ENCODE data around the gene S100A1.
A peak's percentile ranks its signal among the peaks of the same experiment; 100 is the strongest.

Gene S100A1

DNA sequence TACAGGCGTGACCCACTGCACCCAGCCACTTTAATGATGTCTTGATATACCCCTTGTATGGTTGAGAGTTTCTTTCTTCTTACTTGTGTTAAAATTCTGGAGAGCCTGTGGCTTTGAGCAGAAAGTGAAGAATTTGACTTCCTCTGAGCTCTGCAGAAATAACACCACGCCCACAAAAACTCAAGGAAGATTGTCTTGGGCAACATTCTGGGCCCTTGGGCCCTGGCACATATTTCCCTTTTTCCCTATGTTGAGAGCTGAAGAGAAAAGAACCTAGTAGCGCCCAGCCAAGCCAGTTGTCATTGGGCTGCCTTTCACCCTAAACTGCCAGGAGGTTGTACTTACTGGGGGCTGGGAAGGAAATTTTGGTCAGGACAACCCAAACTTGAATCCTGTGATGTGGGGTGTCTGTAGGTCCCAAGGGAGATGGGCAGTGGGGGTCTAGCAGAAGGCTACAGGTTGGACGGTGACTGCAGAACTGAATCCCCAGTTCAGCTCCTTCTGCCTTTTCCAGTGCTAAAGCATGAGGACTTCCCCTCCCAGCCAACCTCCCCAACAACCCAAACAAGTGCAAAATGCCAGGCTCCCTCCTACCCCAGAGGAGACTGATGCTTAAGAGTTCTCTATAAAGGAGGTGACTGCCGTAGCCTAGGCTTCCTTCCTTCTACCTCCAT lies 18.6 kb downstream of the S100A1 start:
- no peak for DNase-seq
- no peak overlapping the region for H3K4me3 ChIP-seq (ENCODE audit: low read depth, low read length)
- no peaks in the 10 kb centered on the region for H3K27me3 ChIP-seq (replicated peaks)
- TF ChIP-seq, protein P1, sequence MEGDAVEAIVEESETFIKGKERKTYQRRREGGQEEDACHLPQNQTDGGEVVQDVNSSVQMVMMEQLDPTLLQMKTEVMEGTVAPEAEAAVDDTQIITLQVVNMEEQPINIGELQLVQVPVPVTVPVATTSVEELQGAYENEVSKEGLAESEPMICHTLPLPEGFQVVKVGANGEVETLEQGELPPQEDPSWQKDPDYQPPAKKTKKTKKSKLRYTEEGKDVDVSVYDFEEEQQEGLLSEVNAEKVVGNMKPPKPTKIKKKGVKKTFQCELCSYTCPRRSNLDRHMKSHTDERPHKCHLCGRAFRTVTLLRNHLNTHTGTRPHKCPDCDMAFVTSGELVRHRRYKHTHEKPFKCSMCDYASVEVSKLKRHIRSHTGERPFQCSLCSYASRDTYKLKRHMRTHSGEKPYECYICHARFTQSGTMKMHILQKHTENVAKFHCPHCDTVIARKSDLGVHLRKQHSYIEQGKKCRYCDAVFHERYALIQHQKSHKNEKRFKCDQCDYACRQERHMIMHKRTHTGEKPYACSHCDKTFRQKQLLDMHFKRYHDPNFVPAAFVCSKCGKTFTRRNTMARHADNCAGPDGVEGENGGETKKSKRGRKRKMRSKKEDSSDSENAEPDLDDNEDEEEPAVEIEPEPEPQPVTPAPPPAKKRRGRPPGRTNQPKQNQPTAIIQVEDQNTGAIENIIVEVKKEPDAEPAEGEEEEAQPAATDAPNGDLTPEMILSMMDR (IDR thresholded peaks at IDR 0.05; ENCODE audit: low read depth, low read length, missing control alignments): no peak
- in situ Hi-C loops (cut with HindIII; ENCODE audit: low pct_ligation_motif_present, low sequenced_read_pairs): no loop called here
- H3K36me3 ChIP-seq (replicated peaks): peaks cover 43% of the 10 kb centered on the region
- H3K27ac ChIP-seq: no peak overlapping the region

DNA sequence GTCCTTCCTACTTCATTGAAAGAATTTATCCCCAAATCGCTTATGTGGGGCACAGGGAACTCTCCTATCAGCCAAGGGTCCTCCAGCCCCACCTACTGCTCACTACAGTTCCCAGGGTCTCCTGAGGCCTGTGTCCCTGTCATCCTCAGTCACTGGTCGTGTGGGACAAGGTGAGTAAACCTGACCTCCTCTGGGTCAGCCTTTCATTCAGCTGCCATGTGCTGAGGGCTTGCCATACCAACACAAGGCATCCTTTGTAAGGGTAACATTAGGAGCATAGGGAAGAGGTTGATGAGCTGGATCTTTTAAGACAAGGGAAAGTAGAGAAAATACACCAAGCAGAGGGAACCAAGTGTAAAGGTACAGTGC lies 19.1 kb downstream of the S100A1 start:
- DNase-seq: no peak
- in situ Hi-C loops (cut with HindIII; ENCODE audit: low pct_ligation_motif_present, low sequenced_read_pairs): no loop called here
- H3K27ac ChIP-seq: no peak overlapping the region
- H3K4me3 ChIP-seq (ENCODE audit: low read depth, low read length): no peak overlapping the region
- H3K36me3 ChIP-seq (replicated peaks): peaks cover 38% of the 10 kb centered on the region
- no peaks in the 10 kb centered on the region for H3K27me3 ChIP-seq (replicated peaks)
- TF ChIP-seq, protein P1 (IDR thresholded peaks at IDR 0.05; ENCODE audit: low read depth, low read length, missing control alignments): peak; percentile 6

DNA sequence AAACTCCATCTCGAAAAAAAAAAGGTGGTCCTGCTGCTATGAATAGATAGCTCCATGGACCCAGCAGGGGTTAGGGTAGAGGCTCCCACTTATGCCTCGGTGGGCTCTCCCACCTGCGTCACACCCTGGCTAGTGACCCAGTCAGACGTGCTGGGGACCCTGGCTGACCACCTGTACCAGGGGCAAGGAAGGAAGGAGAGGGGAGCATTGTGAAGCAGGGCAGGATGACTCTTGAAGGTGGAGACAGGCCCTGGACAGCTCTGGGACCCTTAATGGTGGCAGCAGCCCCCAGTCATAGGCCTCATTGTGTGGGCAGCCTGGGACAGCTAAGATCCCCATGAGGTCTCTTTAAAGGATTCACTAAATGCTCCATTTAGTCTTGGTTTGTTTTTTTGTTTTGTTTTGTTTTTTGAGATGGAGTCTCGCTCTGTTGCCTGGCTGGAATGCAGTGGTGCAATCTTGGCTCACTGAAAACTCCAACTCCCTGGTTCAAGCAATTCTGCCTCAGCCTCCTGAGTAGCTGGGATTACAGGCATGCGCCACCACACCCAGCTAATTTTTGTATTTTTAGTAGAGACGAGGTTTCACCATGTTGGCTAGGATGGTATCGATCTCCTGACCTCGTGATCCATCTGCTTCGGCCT lies 19.9 kb downstream of the S100A1 start:
- no peak for DNase-seq
- no peaks in the 10 kb centered on the region for H3K27me3 ChIP-seq (replicated peaks)
- TF ChIP-seq, protein P1 (IDR thresholded peaks at IDR 0.05; ENCODE audit: low read depth, low read length, missing control alignments): no peak
- no peak overlapping the region for H3K4me3 ChIP-seq (ENCODE audit: low read depth, low read length)
- H3K36me3 ChIP-seq (replicated peaks): peaks cover 30% of the 10 kb centered on the region
- in situ Hi-C loops (cut with HindIII; ENCODE audit: low pct_ligation_motif_present, low sequenced_read_pairs): no loop called here
- H3K27ac ChIP-seq: no peak overlapping the region

DNA sequence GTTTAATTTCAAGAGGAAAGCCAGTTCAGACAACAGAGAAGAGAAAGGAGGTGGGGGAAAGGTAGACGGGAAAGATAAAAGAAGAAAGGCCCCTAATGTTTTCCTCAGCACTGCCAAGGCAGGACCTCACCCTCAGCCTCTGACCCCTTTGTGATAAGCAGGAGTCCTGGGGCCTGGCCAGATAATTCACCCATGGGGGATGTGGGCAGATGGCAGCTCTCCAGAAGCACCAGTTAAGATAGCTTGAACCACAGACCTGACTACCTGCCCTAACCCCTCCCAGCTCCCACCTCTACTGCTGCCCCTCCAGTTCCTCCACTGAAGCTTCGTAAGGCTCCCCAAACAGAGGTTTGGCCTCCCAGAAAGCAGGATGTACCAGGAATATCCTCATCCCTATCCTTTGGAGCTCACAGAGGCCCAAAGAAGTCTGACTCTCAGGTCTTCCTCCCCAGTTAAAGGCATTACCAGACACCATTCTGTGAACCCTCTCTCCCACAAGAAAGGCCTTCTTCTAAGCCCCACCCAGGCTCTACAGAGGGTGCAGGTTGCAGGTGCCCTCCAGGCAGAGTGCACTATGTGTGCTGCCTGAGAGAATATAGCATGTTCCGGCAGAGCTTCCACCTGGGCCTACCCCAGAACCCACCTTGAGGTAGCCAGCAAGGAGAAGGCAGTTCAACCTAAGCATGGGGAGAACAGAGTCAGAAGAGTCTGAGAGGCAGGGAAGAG lies 21.1 kb downstream of the S100A1 start:
- TF ChIP-seq, protein P1 (IDR thresholded peaks at IDR 0.05; ENCODE audit: low read depth, low read length, missing control alignments): no peak
- no peak overlapping the region for H3K4me3 ChIP-seq (ENCODE audit: low read depth, low read length)
- peaks cover 19% of the 10 kb centered on the region for H3K36me3 ChIP-seq (replicated peaks)
- no peaks in the 10 kb centered on the region for H3K27me3 ChIP-seq (replicated peaks)
- in situ Hi-C loops (cut with HindIII; ENCODE audit: low pct_ligation_motif_present, low sequenced_read_pairs): no loop called here
- H3K27ac ChIP-seq: no peak overlapping the region
- no peak for DNase-seq

DNA sequence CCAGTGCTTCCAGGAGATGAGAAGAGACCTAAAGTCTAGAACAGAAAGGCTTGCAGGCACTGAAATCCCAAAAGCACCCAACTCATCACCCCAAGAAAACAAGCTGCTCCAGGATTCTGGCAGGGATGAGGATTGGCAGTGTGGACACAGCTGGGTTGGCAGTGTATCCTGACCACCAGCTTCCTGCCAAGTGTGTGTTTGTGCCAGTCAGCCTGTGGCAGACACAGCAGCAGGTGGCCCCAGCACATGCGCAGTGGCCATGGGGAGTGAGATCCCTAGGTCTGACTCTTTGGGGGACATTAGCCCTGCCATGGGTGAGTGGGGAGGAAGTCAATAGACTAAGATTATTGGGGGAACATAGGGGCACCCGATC lies 21.6 kb downstream of the S100A1 start:
- no peak overlapping the region for H3K4me3 ChIP-seq (ENCODE audit: low read depth, low read length)

More for the DNA sequence above, 21.6 kb downstream of the S100A1 start:
- Histone ChIP-seq H3K36me3 (replicated peaks) (peaks cover 17% of the 10 kb centered on the region), H3K27me3 (replicated peaks) (no peaks in the 10 kb centered on the region), H3K27ac (no peak overlapping the region)
- in situ Hi-C loops (cut with HindIII; ENCODE audit: low pct_ligation_motif_present, low sequenced_read_pairs): no loop called here
- no peak for DNase-seq
- TF ChIP-seq, protein P1 (IDR thresholded peaks at IDR 0.05; ENCODE audit: low read depth, low read length, missing control alignments): no peak
